GM19467 (cell line): Measurements from ENCODE around the gene SEMA3E.

Experiments used
- ATAC-seq: cut with Tn5 transposase; IDR thresholded peaks from one replicate; pipeline ENCODE4 v1.9.1; 2021; ENCODE audit warnings: mild to moderate bottlenecking, moderate library complexity; ENCODE audit not compliant: unreplicated experiment

The SEMA3E gene

GRCh38 chr7:83643012-83643411, 5.9 kb downstream of the SEMA3E start:
- ATAC-seq, result no peak

GRCh38 chr7:83640731-83641537, 8.0 kb downstream of the SEMA3E start:
- no peak for ATAC-seq

GRCh38 chr7:83640240-83640639, 8.7 kb downstream of the SEMA3E start:
- ATAC-seq, result no peak

DNA sequence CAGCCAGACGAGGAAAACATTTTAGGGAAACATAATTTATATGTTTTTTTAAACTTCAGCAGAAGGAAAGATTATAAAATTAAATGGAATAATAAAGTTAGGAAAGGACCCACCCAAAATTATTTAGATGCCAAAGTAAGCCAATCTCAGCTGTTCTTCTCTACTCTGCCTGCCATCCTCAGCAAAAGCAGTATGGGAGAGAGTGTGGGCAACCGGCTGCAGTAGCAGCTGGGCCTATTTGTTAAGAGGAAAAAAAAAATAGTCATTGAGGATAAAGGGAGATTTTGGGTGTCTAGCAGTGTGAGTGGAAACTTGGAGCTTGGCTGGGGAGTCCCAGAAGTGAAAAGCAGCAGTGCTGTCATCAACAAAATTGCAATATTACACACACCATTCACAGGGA, 15.4 kb downstream of the SEMA3E start:
- no peak for ATAC-seq

GRCh38 chr7:83629117-83629880, 19.6 kb downstream of the SEMA3E start:
- ATAC-seq, result no peak

DNA sequence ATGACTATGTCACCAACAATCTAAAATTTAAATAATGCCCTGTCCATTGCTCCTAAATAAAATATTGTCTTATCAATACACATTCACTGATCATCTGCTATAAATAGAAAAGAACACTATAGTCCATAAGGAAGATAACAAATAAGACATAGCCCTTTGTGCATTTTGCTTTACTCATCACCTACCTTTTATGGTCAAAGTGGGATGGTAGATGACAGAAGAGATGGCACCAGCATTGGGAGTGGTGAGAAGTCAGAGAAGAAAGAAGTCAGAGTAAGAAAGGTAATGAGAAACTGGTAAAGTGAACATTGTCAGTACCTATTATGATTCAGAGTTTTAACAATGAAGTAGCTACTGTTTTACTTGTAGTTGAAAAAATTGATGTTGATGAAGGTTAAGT, 31.1 kb downstream of the SEMA3E start:
- ATAC-seq, result no peak

DNA sequence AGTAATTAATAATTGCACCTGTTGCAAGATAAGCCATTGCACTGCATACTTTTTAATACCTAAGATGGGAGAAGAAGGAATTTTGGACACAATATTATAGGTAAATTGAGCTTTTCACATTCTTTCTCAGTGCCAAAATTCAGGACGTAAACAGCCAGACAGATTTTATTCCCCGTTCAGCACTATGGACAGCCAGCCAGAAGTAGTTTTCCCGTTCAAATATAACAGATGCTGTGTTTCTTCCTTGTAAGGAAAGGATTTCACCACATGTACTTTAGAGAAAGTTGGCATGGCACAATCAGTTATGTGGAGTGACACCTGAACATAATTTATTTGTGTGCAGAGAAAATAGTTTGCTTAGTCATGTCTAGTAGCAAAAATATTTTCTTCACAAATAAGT, 34.8 kb downstream of the SEMA3E start:
- no peak for ATAC-seq

DNA sequence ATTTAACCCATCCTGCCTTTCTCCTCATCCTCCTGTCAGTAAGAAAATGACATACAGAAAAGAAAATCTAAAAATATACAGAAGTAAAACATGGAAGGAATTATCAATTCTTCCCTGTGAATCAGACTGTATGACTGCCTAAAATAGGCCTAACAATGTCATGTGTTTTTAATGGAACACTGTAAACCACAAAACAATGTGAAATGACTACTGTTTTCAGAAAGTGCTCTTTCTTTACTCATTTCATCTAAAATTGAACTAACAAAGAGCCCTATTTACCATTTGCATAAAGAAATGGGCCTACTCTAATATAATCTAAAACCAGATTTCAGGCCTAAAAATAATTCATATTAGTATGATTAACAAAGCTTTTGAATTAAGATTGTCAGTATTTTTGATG, 35.7 kb downstream of the SEMA3E start:
- no peak for ATAC-seq

- no peak for ATAC-seq
Measured at GRCh38 chr7:83611776-83612175, 37.2 kb downstream of the SEMA3E start.

DNA sequence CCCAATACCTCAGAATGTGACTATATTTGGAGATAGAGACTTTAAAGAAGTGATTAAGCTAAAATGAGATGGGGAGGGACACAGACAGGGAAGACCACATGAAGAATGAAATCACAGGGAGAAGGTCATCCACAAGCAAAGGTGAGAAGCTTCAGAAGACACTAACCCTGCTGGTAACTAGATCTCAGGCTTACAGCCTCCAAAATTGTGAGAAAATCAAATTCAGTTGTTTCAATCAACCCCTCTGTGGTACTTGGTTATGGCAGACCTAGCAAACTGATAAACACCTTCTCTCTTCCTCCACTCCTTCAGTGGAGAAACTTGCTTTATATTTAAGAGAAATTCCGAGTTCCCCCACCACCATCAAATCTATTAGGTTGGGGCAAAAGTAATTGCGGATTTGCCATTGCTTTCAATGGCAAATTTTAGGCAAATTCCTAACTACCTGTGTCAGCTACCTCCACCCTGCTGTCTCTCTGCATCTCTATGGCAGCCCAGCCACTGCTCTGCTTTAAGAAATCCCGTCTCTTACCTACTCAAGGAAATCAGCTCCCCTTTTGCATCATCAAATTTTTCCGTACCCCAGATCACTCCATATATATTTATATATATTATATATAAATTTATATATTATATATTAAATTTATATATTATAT, 38.2 kb downstream of the SEMA3E start:
- no peak for ATAC-seq

- ATAC-seq, result no peak
Measured at GRCh38 chr7:83608716-83609115, 40.2 kb downstream of the SEMA3E start.

DNA sequence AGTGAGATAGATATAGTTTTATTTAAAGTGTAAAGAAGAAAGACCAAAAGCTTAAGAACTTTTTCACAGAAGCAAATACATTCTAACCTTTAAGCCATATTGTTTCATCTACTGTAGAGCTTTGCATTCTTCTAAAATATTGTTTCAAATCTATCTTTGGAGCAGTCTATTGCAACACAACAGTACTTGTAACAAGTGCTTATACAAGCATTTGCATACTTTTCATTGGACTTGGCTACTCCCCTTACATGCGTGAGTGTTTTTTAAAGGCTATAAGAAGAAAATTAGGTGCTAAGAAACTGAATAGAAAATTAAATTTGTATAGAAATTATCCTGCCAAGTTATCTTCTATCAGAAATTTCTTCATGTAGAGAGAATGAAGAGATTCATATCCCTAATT, 45.3 kb downstream of the SEMA3E start:
- ATAC-seq, result no peak

- no peak for ATAC-seq
Measured at GRCh38 chr7:83599131-83599530, 49.8 kb downstream of the SEMA3E start.

DNA sequence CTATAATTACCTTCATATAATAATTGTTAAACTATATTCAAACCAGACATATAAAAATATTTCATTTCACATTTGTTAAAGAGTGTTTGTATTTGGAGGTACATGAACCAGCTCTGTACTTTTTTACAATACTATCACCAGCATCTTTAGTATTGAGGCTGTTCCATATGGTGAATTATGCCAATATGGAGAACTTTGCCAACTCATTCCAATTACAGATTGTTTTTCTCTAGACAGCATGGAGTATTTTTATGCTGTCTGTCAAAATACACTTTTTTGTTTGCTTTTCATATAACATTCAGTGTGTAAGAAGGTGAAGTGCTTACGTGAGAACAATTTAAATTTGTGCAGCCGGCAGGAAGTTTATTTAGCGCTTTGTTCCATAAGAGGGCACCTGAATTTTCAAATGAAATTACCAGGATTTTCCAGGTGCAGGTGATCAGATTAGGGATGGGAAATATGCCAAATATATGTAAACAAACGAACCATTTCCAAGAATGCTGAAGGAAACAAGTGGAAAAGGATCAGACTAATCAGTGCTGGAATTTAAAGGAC, 54.9 kb downstream of the SEMA3E start:
- no peak for ATAC-seq

DNA sequence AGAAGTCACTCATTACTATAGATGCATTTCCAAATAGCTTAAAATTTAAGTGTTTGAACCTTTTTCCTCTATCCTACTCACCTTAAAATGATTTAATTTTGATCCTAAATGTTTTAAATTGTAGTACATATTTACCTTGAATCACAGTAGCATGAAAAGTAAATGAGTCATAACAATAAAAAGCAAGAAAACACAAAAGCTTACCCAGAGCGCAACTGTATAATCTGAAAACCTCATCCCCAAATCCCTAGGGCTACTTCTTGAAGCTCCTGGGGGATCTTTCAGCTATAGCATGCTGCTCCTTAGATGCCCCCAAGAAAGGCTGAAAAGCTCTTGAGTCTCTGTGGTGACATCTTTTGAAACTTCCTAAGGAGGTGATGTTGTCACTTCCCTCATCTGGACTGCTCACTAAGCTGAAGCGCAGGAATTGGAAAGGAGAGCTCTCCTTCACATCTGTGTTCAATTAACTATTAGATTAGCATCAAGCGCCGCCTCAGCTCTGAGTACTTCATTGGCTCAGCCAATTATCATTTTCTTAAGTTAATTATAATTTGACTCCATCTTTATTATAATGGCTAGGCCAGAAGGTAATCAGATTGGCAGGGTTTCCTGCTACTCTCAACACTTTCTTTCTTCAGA, 60.2 kb downstream of the SEMA3E start:
- ATAC-seq, result no peak

DNA sequence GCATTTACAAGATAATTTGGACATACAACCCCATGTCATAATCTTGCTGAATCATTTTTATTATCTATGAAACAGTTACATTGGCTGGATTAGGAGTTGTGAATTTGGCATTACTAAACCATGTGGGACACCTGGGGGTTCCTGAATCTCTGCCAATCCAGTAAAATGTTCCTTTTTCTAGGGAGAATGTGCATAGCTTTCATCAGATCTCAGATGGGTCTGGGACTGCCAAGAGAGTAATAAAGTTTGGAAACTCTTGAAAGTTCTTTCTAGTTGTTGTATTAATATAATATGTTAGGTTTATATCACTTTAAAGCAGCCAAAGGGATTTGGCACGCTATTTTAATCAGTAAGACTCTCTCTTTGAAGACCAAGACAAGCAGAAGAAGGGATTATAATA, 62.7 kb downstream of the SEMA3E start:
- no peak for ATAC-seq

GRCh38 chr7:83581667-83582435, 67.1 kb downstream of the SEMA3E start:
- ATAC-seq, result no peak

DNA sequence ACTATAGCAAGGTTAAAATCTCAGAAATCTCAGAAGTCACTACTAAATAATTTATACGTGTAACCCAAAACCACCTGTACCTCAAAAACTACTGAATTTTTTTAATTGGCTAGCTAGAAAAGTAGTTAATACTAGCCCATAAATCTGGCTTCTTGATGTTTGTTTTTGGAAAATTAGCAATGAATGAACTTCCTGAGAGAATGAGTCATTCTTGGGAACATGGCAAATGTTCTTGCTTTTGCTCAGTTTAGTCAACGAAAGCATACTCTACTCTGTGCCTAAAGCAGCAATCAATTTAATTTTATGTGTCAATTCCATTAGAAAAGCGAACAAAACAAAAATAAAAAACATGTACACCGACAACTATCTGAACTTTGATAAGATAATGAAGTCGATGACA, 69.2 kb downstream of the SEMA3E start:
- no peak for ATAC-seq

- no peak for ATAC-seq
Measured at GRCh38 chr7:83575436-83575835, 73.5 kb downstream of the SEMA3E start.

DNA sequence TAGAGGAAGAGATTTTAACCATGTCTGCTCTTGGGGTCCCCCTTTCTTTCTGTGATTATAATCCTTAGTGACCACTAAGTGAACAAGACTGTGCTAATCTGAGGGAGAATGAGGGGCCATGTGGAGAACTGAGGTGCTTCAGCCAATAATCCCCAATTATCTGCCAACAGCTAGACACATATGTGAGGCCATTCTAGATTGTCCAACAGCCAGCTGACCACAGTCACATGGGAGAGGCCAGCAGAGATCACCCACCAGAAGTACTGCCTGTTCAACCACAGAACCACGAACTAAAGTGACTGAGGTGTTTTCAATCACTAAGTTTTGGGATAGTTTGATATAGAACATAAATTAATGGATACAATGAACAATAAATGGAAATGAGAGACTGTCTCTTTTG, 74.3 kb downstream of the SEMA3E start:
- no peak for ATAC-seq
